ENCODE results near the gene ANG.
A peak's percentile ranks its signal among the peaks of the same experiment; 100 is the strongest.
"Not testable (repeated sequence)": the region's sequence is repeated elsewhere in the genome, so short reads cannot be mapped to it uniquely, and the experiment has no call there.

ANG gene

DNA sequence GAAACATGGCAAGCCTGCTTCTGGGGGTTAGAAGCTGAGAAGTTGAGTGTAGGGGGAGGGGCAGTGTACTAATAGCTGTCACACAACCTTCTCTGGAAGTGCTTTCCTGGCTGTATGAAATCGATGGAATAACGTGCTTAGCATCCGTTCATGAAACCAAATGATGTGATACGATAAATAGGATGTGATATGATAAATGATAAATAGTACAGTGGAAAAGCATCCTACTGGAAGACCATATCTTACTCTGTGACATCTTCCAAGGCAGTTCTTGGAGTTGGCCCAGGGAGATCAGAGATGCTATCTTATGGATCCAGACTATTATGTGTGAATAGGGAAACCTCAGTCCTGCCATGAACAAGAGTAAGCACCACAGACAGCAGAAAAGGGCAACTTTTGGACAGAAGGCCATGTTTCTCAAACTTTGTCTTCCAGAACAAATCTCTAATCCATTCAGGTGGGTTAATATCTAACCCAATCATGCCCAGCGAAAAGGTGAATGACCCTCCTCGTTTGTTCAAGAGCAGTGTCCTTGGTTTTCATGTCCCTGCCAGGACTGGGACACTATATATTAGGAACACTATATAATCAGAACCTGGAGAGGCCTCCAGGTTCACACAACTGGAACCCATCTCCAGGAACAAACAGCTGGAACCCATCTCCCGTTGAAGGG lies at the start of gene ANG:
TSS of gene ANG (plus strand) at position 598 of the 673 bp plus-strand sequence. CDS start 4,801 bp downstream, outside the sequence.
- no peak for DNase-seq (ENCODE audit: low spot score)

DNA sequence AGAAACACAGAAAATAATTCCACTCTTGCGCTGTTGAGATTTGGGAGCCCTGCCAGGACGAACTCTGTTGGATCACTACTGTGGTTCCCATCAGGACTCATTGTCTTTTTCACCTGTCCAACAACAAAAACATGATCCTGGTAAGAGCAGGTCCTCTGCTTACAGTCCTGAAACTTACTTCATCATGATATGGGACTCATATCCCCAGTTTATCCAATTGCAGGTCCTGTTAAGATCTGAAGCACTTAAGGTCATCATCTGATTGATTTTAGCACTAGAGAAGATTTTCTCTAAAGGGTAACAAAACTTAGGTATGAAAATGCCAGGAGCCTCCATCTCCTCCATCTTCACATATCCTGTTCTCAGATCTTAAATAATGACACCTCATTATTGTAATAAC lies 47.0 kb upstream of the ANG start, which contains the start of gene OR6S1:
TSS of gene OR6S1 (minus strand) at position 101 of the 400 bp plus-strand sequence. CDS start at position 101, 0 bp downstream.
- no peak for DNase-seq (ENCODE audit: low spot score)

DNA sequence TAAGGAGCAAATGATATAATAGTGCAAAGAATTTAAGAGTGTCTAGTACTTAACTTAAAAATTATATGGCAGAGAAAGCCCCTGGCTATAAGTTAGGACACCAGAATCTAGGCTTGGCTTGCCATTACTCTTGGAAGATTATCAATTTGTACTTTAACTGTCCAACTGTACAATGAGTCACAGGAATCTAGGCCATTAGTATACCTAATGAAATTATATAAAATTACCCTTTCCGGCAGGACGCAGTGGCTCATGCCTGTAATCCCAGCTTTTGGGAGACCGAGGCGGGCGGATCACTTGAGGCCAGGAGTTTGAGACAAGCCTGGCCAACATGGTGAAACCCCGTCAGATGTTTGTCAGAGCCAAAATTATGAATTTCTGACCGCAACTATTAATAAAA lies 46.4 kb upstream of the ANG start:
- DNase-seq (ENCODE audit: low spot score) = no peak

DNA sequence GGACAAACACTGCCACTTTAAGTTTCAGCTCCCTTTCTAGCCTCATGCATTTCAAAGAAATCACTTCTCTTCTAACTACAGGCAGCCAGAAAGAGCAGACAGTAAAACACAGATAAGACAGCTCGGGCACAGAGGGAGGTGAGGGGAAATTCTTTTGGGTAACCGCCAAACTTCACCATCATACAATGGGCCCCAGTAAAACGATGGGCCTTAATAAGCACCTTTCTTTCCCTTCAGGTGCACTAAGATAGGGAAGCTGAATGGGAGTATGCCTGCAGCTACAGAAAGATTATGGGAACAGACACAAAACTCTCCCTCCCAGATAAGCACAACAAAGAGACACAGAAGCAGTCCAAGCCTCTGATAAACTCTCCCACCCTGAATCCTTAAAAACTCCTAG lies 45.8 kb upstream of the ANG start:
- not testable (repeated sequence) for DNase-seq (ENCODE audit: low spot score)

DNA sequence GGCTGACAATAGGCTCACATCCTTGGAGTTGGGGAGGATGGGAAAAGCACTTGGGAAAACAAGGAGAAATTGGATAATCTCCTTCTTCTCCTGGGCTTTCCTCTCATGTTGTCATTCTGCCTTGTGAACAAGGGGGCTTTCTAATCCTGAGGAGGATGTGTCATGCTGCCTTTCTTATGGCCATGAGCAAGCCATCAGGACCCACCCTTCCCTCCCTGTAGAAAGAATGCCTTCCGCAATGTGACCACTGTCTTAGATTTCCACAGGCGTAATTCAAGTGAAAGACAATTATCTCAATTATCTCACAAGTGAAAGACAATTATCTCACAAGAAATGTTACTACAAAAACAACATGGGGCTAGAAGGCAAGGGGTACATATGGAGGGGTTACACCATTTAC lies 44.0 kb upstream of the ANG start:
- DNase-seq (ENCODE audit: low spot score) = no peak

DNA sequence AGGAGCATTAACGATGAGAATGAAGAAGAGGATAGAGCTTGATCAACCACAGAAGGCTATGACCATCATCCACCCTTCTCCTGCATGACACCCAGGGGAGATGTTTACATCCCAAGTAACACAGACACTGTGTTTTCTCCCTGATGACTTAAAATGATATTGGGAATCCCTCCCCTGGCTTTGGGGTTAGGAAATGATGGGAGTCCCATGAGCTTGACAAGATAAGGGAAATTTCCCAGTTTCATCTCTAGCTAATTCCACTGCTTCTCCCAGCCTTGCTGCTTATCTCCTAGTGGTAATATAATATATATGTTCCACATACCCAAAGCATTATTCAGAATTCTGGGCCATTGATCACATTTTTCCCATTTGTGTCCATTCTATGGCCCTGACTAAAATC lies 43.1 kb upstream of the ANG start:
- DNase-seq (ENCODE audit: low spot score) = no peak

DNA sequence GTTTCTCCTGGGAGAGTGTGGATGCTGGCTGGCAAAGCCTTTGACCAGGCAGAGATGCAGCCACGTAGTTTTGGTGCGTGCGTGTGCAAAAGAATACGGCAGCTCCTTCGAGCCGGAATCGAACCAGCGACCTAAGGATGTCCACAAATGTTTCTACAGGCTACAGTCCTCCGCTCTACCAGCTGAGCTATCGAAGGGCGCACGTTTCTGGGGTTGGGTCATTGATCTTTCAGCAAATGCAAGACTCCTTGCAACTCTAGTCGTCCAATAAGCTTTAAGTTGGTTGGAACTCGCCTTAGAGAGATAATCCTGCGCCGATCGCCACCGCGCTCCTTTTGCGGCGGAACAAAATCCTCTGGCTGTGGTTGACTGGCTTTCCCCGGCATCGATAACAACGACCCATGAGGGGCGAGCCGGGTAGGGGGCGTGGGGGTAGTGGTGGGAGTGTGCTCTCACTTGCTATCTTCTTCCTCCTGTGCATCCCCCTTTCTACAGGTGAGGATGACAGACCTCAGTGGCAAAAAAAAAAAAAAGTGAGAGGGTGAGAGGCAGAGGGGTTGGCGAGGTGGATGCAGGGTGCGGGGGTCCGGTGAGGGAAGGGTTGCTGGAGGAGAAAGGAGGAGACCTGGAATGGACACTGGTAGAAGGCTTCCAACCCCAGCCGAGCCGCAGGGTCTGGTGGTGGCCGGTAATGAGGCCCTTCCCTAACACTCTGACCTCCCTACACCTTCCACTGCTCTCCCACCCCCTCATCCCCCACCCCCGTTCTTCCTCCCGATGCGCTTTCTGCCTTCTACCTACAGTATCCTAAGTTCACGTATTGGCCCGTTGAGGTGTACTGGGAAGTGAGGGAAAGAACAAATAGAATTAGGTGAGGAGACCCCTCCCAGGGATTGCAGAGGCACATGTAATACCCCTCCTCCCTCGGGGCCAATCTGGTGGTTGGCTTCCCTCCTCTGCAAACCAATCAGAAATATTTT lies 35.3 kb upstream of the ANG start:
- DNase-seq (ENCODE audit: low spot score) = no peak

DNA sequence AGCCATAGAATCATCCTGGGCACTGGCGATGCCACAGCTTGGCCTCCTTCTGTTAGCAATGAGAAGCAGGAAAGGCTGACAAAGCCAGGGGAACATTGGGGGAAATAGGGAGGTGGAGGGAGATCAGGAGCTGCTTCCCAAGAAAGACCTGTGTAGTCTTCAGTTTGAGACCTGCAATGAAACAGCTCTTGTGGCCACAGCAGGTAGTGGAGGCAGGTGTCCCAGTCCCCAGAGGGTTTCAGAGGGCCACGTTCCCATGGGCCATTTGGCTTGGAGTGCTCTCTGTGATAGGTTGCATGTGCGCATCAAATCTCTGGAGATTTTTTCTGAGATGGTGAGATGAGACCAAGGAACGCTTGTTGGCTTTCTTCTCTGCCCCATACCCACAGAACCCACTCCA lies 32.7 kb upstream of the ANG start:
- DNase-seq (ENCODE audit: low spot score) = no peak

DNA sequence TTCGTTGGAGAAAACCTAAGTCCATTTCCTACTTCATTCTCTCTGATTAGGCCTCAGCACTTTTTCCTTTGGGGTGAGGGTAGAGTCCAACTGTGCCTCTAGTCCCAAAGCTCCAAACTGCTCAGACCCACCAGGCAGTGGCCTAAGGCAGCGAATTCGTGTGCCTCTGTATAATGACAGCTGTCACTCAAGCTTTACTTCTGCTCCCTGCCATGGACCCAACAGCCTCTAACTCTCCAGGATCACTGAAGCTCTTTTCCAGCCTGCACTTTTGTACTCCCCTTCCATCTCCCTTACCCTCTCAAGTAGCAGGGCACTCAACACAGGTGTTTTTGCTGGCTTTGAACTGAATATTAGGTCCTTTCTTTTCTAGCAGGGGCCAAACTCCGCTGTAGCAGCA lies 32.3 kb upstream of the ANG start:
- no peak for DNase-seq (ENCODE audit: low spot score)

DNA sequence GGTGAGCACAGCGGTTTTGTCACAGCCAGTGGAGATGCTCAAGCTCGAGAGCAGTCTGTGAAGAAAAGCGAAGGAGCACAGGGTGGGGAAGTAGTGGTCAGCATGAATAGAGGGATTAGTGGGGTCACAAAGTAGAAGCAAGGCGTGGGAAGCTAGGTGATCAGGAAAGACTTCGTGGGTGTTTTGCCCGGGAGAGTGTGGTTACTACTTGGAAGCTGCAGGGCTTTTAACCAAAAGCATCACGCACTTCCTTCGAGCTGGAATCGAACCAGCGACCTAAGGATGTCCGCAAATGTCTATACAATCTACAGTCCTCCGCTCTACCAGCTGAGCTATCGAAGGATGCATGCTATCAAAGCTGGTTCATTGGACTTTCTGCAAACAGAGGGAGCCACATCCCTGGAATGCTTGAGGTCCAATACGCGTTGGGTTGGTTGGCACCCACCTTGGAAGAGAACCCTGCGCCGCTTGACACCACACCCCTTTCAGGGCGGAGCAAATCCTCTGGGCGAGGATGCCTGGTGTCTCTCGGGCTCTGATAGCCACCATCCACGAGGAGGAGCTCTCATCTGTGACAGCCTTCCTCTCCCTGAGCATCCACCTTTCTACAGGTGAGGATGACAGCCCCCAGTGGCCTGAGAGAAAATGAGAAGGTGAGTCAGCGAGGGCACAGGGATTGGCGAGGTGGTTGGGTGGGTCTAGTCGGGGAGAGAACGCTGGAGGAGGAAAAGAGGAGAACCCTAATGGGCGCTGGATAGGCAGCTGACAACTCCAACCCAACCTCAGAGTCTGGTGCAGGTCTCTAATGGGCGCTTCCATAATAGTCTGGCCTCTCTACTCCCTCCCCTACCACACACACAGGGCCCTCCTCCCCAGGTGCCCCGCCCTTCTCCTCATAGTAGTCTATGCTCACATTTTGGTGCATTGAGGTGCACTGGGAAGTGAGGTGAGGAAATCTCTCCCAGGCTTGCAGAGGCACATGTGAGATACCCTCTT lies 31.1 kb upstream of the ANG start:
- no peak for DNase-seq (ENCODE audit: low spot score)

DNA sequence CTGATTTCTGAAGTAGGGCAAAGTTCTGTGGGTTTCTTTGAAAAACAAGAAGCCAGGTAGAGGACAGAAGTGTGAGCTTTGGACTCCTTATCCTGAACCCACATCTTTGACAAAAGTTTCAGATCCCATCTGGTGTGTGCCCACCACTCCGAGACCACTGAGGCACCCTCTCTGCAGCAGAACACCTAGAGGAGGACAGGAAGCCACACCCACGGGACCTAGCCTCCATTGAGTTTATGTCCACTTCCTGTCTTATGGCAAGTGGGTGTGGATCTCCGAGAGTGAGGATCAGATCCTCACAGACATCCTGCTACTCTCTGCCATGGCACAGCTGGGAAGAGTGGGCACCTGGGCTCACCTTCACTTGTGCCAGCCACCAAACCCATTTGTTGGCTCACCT lies 30.3 kb upstream of the ANG start:
- no peak for DNase-seq (ENCODE audit: low spot score)

DNA sequence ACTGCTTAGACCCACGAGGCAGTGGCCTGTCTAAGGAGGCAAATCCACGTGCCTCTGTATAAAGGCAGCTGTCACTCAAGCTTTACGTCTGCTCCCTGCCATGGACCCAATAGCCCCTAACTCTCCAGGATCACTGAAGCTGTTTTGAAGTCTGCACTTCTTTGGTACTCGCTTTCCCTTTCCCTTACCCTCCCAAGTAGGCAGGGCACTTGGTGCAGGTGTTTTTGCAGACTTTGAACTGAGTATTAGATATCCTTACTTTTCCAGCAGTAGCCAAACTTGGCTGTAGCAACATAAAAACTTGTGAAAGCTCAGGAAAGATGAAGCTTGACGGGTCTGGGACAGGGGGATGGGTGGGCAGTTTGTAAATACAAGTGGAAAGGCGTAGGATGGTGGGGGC lies 29.2 kb upstream of the ANG start:
- no peak for DNase-seq (ENCODE audit: low spot score)

DNA sequence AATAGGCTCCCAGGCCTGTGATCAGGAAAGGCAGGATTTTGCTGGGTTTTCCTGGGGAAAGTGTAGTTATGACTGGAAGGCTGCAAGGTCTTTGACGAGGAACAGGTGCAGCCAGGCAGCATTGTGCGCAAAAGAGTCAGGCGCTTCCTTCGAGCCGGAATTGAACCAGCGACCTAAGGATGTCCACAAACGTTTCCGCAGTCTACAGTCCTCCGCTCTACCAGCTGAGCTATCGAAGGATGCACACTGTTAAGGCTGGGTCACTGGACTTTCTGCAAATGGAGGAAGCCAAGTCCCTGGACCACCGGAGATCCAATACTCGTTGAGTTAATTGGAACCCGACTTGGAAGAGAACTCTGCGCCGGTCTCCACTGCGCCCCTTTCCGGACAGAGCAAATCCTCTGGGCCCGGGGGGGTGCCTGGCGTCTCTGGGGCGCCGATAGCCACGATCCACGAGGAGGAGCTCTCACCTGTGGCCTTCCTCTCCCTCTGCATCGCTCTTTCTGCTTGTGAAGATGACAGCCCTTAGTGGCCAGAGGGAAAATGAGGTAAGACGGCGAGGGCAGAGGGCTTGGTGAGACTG lies 28.7 kb upstream of the ANG start:
- DNase-seq (ENCODE audit: low spot score) = no peak

DNA sequence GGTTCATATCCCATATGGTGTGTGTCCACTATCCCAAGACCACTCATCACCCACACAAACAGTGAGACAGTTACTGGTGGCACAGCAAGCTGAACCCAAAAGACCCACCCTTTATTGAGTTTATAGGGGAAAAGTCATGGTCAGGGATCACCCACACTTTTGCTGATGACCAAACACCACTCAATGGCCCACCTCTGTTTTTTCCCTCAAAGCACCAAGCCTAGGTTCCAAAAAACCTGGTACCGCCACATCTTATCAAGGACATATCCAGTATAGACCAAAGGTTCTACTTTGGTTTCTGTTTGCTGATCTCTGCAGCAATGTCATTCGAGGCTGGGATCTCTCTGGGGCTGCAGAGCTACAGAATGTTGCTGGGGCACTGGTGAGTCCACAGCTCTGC lies 27.4 kb upstream of the ANG start:
- DNase-seq (ENCODE audit: low spot score) = no peak

DNA sequence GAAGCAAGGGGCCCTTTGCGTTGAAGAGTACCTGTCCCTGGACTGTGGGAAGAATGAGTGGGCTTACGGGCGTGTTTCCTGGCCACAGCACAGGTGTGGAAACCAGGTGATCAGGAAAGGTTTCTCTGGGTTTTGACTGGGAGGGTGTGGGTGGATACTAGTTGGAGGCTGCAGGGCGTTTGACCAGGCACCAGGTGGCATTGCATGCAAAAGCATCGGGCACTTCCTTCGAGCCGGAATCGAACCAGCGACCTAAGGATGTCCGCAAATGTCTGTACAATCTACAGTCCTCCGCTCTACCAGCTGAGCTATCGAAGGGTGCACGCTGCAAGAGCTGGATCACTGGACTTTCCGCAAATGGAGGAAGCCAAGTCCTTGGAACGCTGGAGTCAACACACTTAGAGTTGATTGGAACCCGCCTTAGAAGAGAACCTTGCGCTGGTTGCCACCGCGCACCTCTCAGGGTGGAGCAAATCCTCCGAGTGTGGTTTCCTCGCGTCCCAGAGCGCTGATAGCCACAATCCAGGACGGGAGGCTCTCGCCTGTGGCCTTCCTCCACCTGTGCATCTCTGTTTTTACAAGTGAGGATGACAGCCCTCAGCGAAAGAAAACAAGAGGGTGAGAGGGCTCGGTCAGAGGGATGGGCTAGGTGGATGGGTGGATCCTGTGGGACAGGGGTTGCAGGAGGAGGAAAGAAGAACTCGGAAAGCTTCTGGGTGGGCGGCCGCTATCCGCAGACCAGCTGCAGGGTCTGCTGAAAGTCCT lies 25.4 kb upstream of the ANG start:
- peak; percentile 32 for DNase-seq (ENCODE audit: low spot score)

DNA sequence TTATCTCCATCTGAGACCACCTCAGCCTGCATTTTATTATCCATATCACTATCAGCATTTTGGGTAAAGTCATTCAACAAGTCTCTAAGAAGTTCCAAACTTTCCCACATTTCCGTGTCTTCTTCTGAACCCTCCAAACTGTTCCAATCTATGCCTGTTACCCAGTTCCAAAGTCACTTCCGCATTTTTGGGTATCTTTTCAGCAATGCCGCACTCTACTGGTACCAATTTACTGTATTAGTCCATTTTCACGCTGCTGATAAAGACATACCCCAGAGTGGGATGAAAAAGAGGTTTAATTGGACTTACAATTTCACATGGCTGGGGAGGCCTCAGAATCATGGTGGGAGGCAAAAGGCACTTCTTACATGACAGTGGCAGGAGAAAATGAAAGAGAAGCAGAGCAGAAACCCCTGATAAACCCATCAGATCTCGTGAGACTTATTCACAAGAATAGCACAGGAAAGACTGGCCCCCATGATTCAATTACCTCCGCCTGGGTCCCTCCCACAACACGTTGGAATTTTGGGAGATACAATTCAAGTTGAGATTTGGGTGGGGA lies 22.1 kb upstream of the ANG start:
- not testable (repeated sequence) for DNase-seq (ENCODE audit: low spot score)

DNA sequence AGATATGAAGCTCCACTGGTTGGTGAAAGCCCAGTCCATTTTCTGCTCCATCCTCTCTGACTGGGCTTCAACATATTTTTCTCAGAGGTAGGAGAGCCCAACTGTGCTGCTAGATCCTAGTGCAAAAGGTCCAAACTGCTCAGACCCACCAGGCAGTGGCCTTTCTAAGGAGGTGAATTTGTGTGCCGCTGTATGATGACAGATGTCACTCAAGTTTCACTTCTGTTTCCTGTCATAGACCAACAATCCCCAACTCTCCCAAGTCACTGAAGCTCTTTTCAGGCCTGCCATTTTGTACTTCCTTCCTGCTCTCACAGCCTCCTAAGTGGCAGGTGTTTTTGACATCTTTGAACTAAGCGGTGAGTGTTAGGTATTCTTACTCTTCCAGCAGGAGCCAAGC lies 20.6 kb upstream of the ANG start:
- no peak for DNase-seq (ENCODE audit: low spot score)

DNA sequence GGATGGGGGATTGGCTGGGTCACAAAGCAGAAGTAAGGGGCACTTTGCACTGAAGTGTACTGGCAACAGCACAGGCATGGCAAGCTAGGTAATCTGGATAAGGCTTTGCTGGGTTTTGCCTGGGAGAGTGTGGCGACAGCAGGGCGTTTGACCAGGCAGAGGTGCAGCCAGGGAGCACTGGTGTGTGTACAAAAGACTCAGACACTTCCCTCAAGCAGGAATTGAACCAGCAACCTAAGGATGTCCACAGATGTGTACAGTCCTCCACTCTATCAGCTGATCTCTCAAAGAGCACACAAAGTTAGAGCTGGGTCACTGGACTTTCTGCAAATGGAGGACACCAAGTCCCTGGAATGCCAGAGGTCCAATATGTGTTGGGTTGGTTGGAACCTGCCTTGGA lies 19.6 kb upstream of the ANG start:
- no peak for DNase-seq (ENCODE audit: low spot score)

DNA sequence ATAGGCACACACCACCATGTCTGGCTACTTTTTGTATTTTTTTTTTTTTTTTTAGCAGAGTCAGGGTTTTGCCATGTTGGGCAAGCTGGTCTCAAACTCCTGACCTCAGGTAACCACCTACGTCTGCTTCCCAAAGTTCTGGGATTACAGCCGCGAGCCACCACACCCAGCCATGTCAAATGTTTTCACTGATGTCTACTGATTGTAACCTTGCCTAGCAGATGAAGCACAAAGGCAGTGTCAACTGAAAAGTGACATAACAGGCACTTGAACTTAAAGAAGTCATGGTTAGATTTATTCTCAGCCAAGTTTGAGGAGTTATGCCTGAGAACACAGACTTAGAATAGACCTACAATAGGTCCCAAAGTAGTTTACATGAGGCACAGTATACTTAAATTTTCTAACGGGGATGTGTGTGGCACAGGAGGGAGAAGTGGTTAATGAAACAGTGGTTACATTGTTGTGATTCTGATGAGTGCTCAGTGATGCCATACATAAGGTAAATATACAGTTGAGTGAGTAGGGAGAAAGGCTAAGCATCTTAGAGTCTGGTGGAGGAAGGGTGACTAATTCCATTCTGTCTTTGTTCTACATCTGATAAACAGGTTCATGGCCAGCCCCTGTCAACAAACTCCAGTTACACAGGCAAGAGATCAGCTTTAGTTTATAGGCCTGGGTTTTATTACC lies 16.8 kb upstream of the ANG start:
- no peak for DNase-seq (ENCODE audit: low spot score)

DNA sequence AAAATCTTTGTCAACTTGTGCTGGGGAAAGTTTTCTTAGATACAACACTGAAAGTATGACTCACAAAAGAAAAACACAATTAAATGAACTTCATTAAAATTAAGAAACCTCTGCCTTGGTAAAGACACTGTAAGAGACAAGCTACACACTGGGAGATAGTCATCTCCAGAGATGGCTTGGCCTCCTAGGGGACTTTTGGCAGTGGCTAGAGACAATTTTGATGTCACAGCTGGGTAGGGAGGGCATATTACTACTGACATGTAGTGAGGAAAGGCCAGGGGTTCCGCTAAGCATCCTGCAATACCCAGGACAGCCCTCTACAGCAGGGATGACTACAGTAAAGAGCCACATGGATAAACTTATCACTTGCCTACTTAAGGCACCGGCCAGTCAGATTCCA lies 12.9 kb upstream of the ANG start:
- DNase-seq (ENCODE audit: low spot score) = no peak
